Astrocyte (in vitro differentiated cells and primary cell): ENCODE measurements around the gene FKBP1A.

ENCODE experiments used
- CTCF ChIP-seq: IDR thresholded peaks from 2 replicates; pipeline ENCODE4 v1.5.1; 2011; ENCODE audit warnings: low read depth, mild to moderate bottlenecking, inconsistent platforms, low read length, moderate library complexity; ENCODE audit not compliant: insufficient read depth
- EZH2 ChIP-seq: IDR thresholded peaks from 2 replicates; pipeline ENCODE4 v1.6.1; 2012; ENCODE audit warnings: mild to moderate bottlenecking, low read length, inconsistent platforms; ENCODE audit not compliant: insufficient read depth

DNA sequence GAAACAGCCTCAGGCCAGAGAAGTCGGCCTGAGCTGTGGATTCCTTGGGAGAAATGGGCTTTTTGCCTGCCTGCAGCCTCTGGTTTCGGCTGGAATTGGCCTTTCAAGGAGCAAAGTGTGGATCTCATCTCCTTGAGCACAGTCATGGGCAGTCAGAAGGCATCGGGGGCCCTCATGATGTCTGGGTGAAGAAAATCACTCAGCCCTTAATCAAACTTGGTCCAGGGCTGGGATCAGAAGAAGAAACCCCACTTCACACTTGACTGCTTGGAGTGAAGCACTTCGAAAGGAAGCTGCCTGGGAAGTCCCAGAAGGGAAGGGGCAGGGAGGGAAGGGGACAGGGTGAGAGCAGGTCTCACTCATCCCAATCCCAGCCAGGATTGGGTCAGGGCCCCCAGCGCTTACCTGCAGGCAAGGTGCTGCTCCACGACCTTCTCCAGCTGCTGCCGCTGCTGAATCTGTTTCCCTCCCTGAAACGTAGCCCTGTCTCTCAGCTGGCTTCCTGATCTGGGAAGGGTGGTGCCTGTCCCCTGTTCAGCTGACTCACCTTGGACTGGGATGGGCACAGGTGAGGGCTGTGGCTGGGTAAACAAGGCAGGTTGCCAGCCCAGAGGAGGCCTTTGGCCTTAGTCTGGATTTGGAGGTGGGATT, 64.0 kb downstream of the FKBP1A start, which contains the start of gene SDCBP2:
- TF ChIP-seq EZH2 (no peak), CTCF (no peak)
